ENCODE data around the gene EIF4G3. TPM values are rescaled to one million over a fixed set of nuclear protein-coding genes. Genes with fewer than 3 reads are reported as not detected.

EIF4G3 gene
- total and polyA plus RNA-seq, 10 of the 15 experiments (the other 5 are each of a cell fraction or from before 2014, with no cell fraction given): 7.4 to 45.1 (median 29.1) TPM

GRCh38 chr1:20867847-20868246 is 308.9 kb downstream of the EIF4G3 start (continued):
- TF ChIP-seq ZNF687 (IDR thresholded peaks at IDR 0.05) (no peak), SRF (IDR thresholded peaks at IDR 0.05; ENCODE audit: low read depth in 2 of 2, low read length in 2 of 2) (no peak), CHD2 (IDR thresholded peaks at IDR 0.05; ENCODE audit: borderline replicate concordance, low read depth, low read length) (no peak), TCF3 (IDR thresholded peaks at IDR 0.05; ENCODE audit: borderline replicate concordance, insufficient read depth, low read depth, low read length) (no peak)

- no peak overlapping the region for H3K27ac ChIP-seq (ENCODE audit: control insufficient read depth, insufficient read depth)
- TF ChIP-seq MYC (IDR thresholded peaks at IDR 0.05; ENCODE audit: insufficient read depth, insufficient read length, insufficient replicate concordance, low read length, severe bottlenecking) (no peak), CBX3 (IDR thresholded peaks at IDR 0.05; ENCODE audit: borderline replicate concordance, low read depth) (no peak), BCL11A (IDR thresholded peaks at IDR 0.05; ENCODE audit: low read depth, low read length) (no peak), ATF7 (IDR thresholded peaks at IDR 0.05; ENCODE audit: low read depth) (no peak)
- TF ChIP-seq, protein P1, sequence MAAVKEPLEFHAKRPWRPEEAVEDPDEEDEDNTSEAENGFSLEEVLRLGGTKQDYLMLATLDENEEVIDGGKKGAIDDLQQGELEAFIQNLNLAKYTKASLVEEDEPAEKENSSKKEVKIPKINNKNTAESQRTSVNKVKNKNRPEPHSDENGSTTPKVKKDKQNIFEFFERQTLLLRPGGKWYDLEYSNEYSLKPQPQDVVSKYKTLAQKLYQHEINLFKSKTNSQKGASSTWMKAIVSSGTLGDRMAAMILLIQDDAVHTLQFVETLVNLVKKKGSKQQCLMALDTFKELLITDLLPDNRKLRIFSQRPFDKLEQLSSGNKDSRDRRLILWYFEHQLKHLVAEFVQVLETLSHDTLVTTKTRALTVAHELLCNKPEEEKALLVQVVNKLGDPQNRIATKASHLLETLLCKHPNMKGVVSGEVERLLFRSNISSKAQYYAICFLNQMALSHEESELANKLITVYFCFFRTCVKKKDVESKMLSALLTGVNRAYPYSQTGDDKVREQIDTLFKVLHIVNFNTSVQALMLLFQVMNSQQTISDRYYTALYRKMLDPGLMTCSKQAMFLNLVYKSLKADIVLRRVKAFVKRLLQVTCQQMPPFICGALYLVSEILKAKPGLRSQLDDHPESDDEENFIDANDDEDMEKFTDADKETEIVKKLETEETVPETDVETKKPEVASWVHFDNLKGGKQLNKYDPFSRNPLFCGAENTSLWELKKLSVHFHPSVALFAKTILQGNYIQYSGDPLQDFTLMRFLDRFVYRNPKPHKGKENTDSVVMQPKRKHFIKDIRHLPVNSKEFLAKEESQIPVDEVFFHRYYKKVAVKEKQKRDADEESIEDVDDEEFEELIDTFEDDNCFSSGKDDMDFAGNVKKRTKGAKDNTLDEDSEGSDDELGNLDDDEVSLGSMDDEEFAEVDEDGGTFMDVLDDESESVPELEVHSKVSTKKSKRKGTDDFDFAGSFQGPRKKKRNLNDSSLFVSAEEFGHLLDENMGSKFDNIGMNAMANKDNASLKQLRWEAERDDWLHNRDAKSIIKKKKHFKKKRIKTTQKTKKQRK (IDR thresholded peaks at IDR 0.05; ENCODE audit: low read depth, low read length): no peak
- TF ChIP-seq, protein P2, sequence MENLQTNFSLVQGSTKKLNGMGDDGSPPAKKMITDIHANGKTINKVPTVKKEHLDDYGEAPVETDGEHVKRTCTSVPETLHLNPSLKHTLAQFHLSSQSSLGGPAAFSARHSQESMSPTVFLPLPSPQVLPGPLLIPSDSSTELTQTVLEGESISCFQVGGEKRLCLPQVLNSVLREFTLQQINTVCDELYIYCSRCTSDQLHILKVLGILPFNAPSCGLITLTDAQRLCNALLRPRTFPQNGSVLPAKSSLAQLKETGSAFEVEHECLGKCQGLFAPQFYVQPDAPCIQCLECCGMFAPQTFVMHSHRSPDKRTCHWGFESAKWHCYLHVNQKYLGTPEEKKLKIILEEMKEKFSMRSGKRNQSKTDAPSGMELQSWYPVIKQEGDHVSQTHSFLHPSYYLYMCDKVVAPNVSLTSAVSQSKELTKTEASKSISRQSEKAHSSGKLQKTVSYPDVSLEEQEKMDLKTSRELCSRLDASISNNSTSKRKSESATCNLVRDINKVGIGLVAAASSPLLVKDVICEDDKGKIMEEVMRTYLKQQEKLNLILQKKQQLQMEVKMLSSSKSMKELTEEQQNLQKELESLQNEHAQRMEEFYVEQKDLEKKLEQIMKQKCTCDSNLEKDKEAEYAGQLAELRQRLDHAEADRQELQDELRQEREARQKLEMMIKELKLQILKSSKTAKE (IDR thresholded peaks at IDR 0.05; ENCODE audit: low read depth, poor library complexity, severe bottlenecking): no peak
- TF ChIP-seq, protein P3, sequence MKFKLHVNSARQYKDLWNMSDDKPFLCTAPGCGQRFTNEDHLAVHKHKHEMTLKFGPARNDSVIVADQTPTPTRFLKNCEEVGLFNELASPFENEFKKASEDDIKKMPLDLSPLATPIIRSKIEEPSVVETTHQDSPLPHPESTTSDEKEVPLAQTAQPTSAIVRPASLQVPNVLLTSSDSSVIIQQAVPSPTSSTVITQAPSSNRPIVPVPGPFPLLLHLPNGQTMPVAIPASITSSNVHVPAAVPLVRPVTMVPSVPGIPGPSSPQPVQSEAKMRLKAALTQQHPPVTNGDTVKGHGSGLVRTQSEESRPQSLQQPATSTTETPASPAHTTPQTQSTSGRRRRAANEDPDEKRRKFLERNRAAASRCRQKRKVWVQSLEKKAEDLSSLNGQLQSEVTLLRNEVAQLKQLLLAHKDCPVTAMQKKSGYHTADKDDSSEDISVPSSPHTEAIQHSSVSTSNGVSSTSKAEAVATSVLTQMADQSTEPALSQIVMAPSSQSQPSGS (IDR thresholded peaks at IDR 0.05; ENCODE audit: low read length): no peak
These were observed 309.6 kb downstream of the EIF4G3 start for GRCh38 chr1:20867062-20867461.

More at GRCh38 chr1:20867062-20867461, 309.6 kb downstream of the EIF4G3 start:
- H3K4me2 ChIP-seq (ENCODE audit: control insufficient read depth, insufficient read depth): no peak overlapping the region
- H3K36me3 ChIP-seq (ENCODE audit: control insufficient read depth in 2 of 2, insufficient read depth in 2 of 2, low read length in 1 of 2): peaks cover 0 to 7% of the 10 kb centered on the region in 2 experiments; a peak in 1 of 4 replicates
- no peak overlapping the region for H3K9ac ChIP-seq (ENCODE audit: control insufficient read depth, insufficient read depth, low read length)
- ChIA-PET SMC1A (ENCODE audit: uncharacterized antibody, unreplicated experiment) (interaction anchor here (1.2 to 1.6 kb wide), 3 partner anchors 9 to 328 kb away, joined by 3 to 7 read pairs (median 6); partner anchors contain the start of gene HP1BP3), CTCF (interaction anchor here (0.8 kb wide), 1 partner anchor 19 kb away, joined by 3 read pairs; no protein-coding TSS in a partner anchor), POLR2A (interaction anchor here (0.6 kb wide), 1 partner anchor 191 kb away, joined by 3 read pairs; no protein-coding TSS in a partner anchor), RAD21 (ENCODE audit: unreplicated experiment) (interaction anchor here (1.3 kb wide), 1 partner anchor 14 kb away, joined by 3 read pairs; no protein-coding TSS in a partner anchor)
- FAIRE-seq: no peak
- H3K4me1 ChIP-seq (ENCODE audit: control insufficient read depth, insufficient read depth, low read length): no peaks in the 10 kb centered on the region
- intact Hi-C loops (cut with micrococcal nuclease; ENCODE audit: unreplicated experiment): no loop called here
- no peaks in the 10 kb centered on the region for H3K79me2 ChIP-seq (ENCODE audit: control insufficient read depth, insufficient read depth, low read length)
- no peak for DNase-seq (ENCODE audit: low read depth, low spot score)
- no TSS peak for BruUV-seq (replicated peaks)
- no peaks in the 10 kb centered on the region for H4K20me1 ChIP-seq (ENCODE audit: control insufficient read depth, insufficient read depth)
- no peak overlapping the region for H2AFZ ChIP-seq (ENCODE audit: control insufficient read depth, low read depth, low read length)
- no peak overlapping the region for H3K4me3 ChIP-seq
- no peaks in the 10 kb centered on the region for H3K27me3 ChIP-seq (replicated peaks in 1 of 2; ENCODE audit: control insufficient read depth in 2 of 2, insufficient read depth in 2 of 2, low read length in 1 of 2)
- in situ Hi-C loops (cut with MboI): no loop called here
- no peaks in the 10 kb centered on the region for H3K9me3 ChIP-seq (replicated peaks; ENCODE audit: control insufficient read depth, insufficient read depth, low read length)
- whole genome bisulfite sequencing (ENCODE audit: insufficient coverage, insufficient replicate concordance, low lambda C conversion rate, missing lambda C conversion rate): 100% methylated on average over 1 of the region's 1 CpG
- no peak for ATAC-seq

Data from GM12878 (cell line).